Neuronal stem cell (in vitro differentiated cells): ENCODE data around the gene GJA5.
A peak's percentile ranks its signal among the peaks of the same experiment; 100 is the strongest.

Experiments
- DNase-seq: peaks from one replicate; pipeline ENCODE4 v3.0.0-alpha.2; 2013; ENCODE audit warnings: low spot score
- H2AFZ ChIP-seq: one replicate; pipeline ENCODE4 v1.6.1; 2013; ENCODE audit warnings: mild to moderate bottlenecking, low read length, inconsistent platforms
- H2AK5ac ChIP-seq: 2 replicates; pipeline ENCODE4 v1.6.1; 2013; ENCODE audit warnings: low read depth, mild to moderate bottlenecking, inconsistent platforms, low read length, moderate library complexity, mixed read lengths
- H2BK120ac ChIP-seq: 2 replicates; pipeline ENCODE4 v1.6.1; 2013; ENCODE audit warnings: low read depth, mild to moderate bottlenecking, inconsistent platforms, low read length, moderate library complexity, mixed read lengths
- H2BK12ac ChIP-seq: one replicate; pipeline ENCODE4 v1.6.1; 2013; ENCODE audit warnings: low read length, inconsistent platforms
- H2BK15ac ChIP-seq: 2 replicates; pipeline ENCODE4 v1.6.1; 2013; ENCODE audit warnings: mild to moderate bottlenecking, low read length, inconsistent platforms, mixed read lengths
- H2BK5ac ChIP-seq: one replicate; pipeline ENCODE4 v1.6.1; 2013; ENCODE audit warnings: inconsistent platforms, mild to moderate bottlenecking, low read length, moderate library complexity
- H3K14ac ChIP-seq: one replicate; pipeline ENCODE4 v1.6.1; 2013; ENCODE audit warnings: low read length, inconsistent platforms
- H3K18ac ChIP-seq: 2 replicates; pipeline ENCODE4 v1.6.1; 2013; ENCODE audit warnings: low read length, inconsistent platforms
- H3K23ac ChIP-seq: 2 replicates; pipeline ENCODE4 v1.6.1; 2013; ENCODE audit warnings: low read depth, mild to moderate bottlenecking, mixed read lengths, low read length, inconsistent platforms; ENCODE audit not compliant: poor library complexity
- H3K27ac ChIP-seq: replicated peaks from 3 replicates; pipeline ENCODE4 v1.5.1; 2013; ENCODE audit warnings: low read length, inconsistent platforms
- H3K27me3 ChIP-seq, 3 experiments: 2 replicates each; pipeline ENCODE4 v1.6.1; 2013; ENCODE audit warnings: low read length in 3 of 3, mild to moderate bottlenecking in 2 of 3, inconsistent platforms in 1 of 3, low read depth in 1 of 3, mixed read lengths in 1 of 3, moderate library complexity in 1 of 3; ENCODE audit not compliant: control insufficient read depth in 3 of 3, insufficient read depth in 3 of 3
- H3K36me3 ChIP-seq, 2 donors: replicated peaks in 1 of 2; 2 replicates each; pipeline ENCODE4 v1.6.1; 2013; ENCODE audit warnings: low read length in 2 of 2; ENCODE audit not compliant: control insufficient read depth in 2 of 2, insufficient read depth in 2 of 2
- H3K4ac ChIP-seq: 2 replicates; pipeline ENCODE4 v1.6.1; 2013; ENCODE audit warnings: inconsistent platforms, mild to moderate bottlenecking, low read length, moderate library complexity
- H3K4me1 ChIP-seq, 2 donors: 1 replicate in 1 of 2; 2 replicates in 1 of 2; pipeline ENCODE4 v1.6.1; 2013; ENCODE audit warnings: low read length in 2 of 2, low read depth in 1 of 2; ENCODE audit not compliant: control insufficient read depth in 2 of 2, insufficient read depth in 1 of 2
- H3K4me2 ChIP-seq: one replicate; pipeline ENCODE4 v1.6.1; 2013; ENCODE audit warnings: mild to moderate bottlenecking, low read length, inconsistent platforms; ENCODE audit not compliant: insufficient read depth, poor library complexity, severe bottlenecking
- H3K4me3 ChIP-seq, 2 donors: 2 replicates each; pipeline ENCODE4 v1.5.1; 2013; ENCODE audit warnings: low read length in 2 of 2, mild to moderate bottlenecking in 2 of 2, inconsistent platforms in 1 of 2, moderate library complexity in 1 of 2
- H3K79me1 ChIP-seq: one replicate; pipeline ENCODE4 v1.6.1; 2013; ENCODE audit warnings: low read depth, mild to moderate bottlenecking, inconsistent platforms, low read length, moderate library complexity
- H3K9ac ChIP-seq: one replicate; pipeline ENCODE4 v1.6.1; 2013; ENCODE audit warnings: mild to moderate bottlenecking, low read depth, low read length, inconsistent platforms; ENCODE audit not compliant: poor library complexity
- H3K9me3 ChIP-seq, 2 donors: replicated peaks in 1 of 2; 2 replicates each; pipeline versions ENCODE3 to v1.6.1; 2013; ENCODE audit warnings: low read length in 2 of 2, mild to moderate bottlenecking in 2 of 2, inconsistent platforms in 1 of 2, low read depth in 1 of 2, mixed read lengths in 1 of 2, moderate library complexity in 1 of 2; ENCODE audit not compliant: control insufficient read depth in 2 of 2, insufficient read depth in 1 of 2
- H4K8ac ChIP-seq: one replicate; pipeline ENCODE4 v1.6.1; 2013; ENCODE audit warnings: low read depth, mild to moderate bottlenecking, inconsistent platforms, low read length, moderate library complexity
- H4K91ac ChIP-seq: one replicate; pipeline ENCODE4 v1.6.1; 2013; ENCODE audit warnings: low read length, low read depth, mild to moderate bottlenecking, inconsistent platforms; ENCODE audit not compliant: poor library complexity
- WGBS, 2 donors: extraction: QIAGEN DNeasy Blood & Tissue Kit; methylation state at CpG; one replicate each; pipeline ENCODE4 v1.1.7; 2013; ENCODE audit warnings: missing lambda C conversion rate in 2 of 2, mixed read lengths in 1 of 2; ENCODE audit not compliant: insufficient read length in 2 of 2, insufficient replicate concordance in 1 of 2; ENCODE audit errors: extremely low coverage in 2 of 2; 5-methylcytosine and 5-hydroxymethylcytosine counted together

Gene GJA5

GRCh38 chr1:147720557-147720956 lies 39.8 kb downstream of the GJA5 start:
- Histone ChIP-seq H3K9ac (no peak overlapping the region), H3K4me3 (no peak overlapping the region), H3K27me3 (no peaks in the 10 kb centered on the region), H2BK5ac (peak overlapping the region; percentile 19), H3K14ac (no peak overlapping the region), H3K79me1 (no peaks in the 10 kb centered on the region), H2BK15ac (no peak overlapping the region), H2AFZ (no peak overlapping the region), H3K27ac (no peak overlapping the region), H3K9me3 (peaks cover 15% of the 10 kb centered on the region in 2 donors), H3K4me1 (no peaks in the 10 kb centered on the region), H2BK12ac (no peak overlapping the region), H3K4me2 (no peak overlapping the region), H4K91ac (no peak overlapping the region), H3K23ac (no peak overlapping the region), H3K4ac (no peak overlapping the region), H4K8ac (no peak overlapping the region), H3K36me3 (no peaks in the 10 kb centered on the region), H2AK5ac (no peak overlapping the region), H2BK120ac (no peak overlapping the region), H3K18ac (no peak overlapping the region)
- DNase-seq = no peak
- no CpG with 5 or more reads among the region's 4 CpGs for WGBS, 2 donors

GRCh38 chr1:147719711-147720225 lies 40.6 kb downstream of the GJA5 start:
- no peaks in the 10 kb centered on the region for H3K4me1 ChIP-seq
- no peak overlapping the region for H3K14ac ChIP-seq
- H3K9ac ChIP-seq = no peak overlapping the region
- H3K18ac ChIP-seq = no peak overlapping the region
- no peaks in the 10 kb centered on the region for H3K27me3 ChIP-seq
- WGBS, 2 donors = no CpG with 5 or more reads among the region's 7 CpGs
- no peak overlapping the region for H3K4me2 ChIP-seq
- H4K8ac ChIP-seq = no peak overlapping the region
- no peak overlapping the region for H2BK120ac ChIP-seq
- H2BK12ac ChIP-seq = no peak overlapping the region
- no peak overlapping the region for H3K27ac ChIP-seq
- no peak overlapping the region for H4K91ac ChIP-seq
- no peaks in the 10 kb centered on the region for H3K36me3 ChIP-seq
- peaks cover 15% of the 10 kb centered on the region in 2 donors for H3K9me3 ChIP-seq
- no peak overlapping the region for H2AK5ac ChIP-seq
- no peak overlapping the region for H3K4me3 ChIP-seq
- no peak overlapping the region for H3K4ac ChIP-seq
- H3K23ac ChIP-seq = no peak overlapping the region
- H2BK5ac ChIP-seq = no peak overlapping the region
- no peak for DNase-seq
- no peak overlapping the region for H2AFZ ChIP-seq
- no peaks in the 10 kb centered on the region for H3K79me1 ChIP-seq
- no peak overlapping the region for H2BK15ac ChIP-seq

GRCh38 chr1:147719029-147719698 lies 41.2 kb downstream of the GJA5 start:
- H3K27ac ChIP-seq = no peak overlapping the region
- DNase-seq = no peak

DNA sequence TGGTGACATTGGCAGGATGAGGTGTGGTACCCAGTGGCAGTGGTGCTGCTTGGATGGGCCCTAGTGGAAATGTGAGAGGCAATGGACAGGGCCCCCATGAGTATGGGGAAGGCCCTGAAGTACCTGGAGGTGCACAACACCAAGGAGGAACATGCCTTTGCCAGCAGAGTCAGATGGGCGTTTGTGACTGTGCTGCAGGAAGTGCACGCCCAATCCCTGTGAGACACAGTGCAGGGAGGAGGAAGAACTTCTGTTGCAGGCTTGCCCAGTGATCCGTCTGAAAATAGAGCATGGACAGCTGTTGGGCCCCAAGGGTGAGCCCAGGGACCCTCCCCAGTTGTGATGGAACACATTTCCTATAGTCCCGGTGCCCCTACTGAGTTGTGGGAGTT lies 42.7 kb downstream of the GJA5 start:
- Histone ChIP-seq H3K27me3 (no peaks in the 10 kb centered on the region), H4K8ac (no peak overlapping the region), H3K23ac (no peak overlapping the region), H3K4me2 (no peak overlapping the region), H3K14ac (no peak overlapping the region), H2BK15ac (no peak overlapping the region), H3K9ac (no peak overlapping the region), H2BK5ac (no peak overlapping the region), H3K27ac (no peak overlapping the region), H3K18ac (no peak overlapping the region), H2AK5ac (no peak overlapping the region), H2BK12ac (no peak overlapping the region), H3K36me3 (no peaks in the 10 kb centered on the region), H4K91ac (no peak overlapping the region), H3K79me1 (no peaks in the 10 kb centered on the region), H3K4me3 (no peak overlapping the region), H3K9me3 (peaks cover 15% of the 10 kb centered on the region in 2 donors), H2BK120ac (no peak overlapping the region), H3K4ac (no peak overlapping the region), H2AFZ (no peak overlapping the region), H3K4me1 (no peaks in the 10 kb centered on the region)
- DNase-seq = no peak
- no CpG with 5 or more reads among the region's 4 CpGs for WGBS, 2 donors

More at GRCh38 chr1:147719029-147719698, 41.2 kb downstream of the GJA5 start:
- WGBS, 2 donors = no CpG with 5 or more reads among the region's 7 CpGs
- H4K91ac ChIP-seq = no peak overlapping the region
- H3K27me3 ChIP-seq = no peaks in the 10 kb centered on the region
- H2BK15ac ChIP-seq = no peak overlapping the region
- no peak overlapping the region for H3K23ac ChIP-seq
- H2BK5ac ChIP-seq = no peak overlapping the region
- no peaks in the 10 kb centered on the region for H3K79me1 ChIP-seq
- H3K4me1 ChIP-seq = no peaks in the 10 kb centered on the region
- H2BK12ac ChIP-seq = no peak overlapping the region
- no peak overlapping the region for H3K18ac ChIP-seq
- H3K36me3 ChIP-seq = no peaks in the 10 kb centered on the region
- no peak overlapping the region for H3K14ac ChIP-seq
- no peak overlapping the region for H2BK120ac ChIP-seq
- H3K9me3 ChIP-seq = peaks cover 15% of the 10 kb centered on the region in 2 donors
- no peak overlapping the region for H3K4ac ChIP-seq
- H3K4me2 ChIP-seq = no peak overlapping the region
- H3K9ac ChIP-seq = no peak overlapping the region
- no peak overlapping the region for H2AK5ac ChIP-seq
- H3K4me3 ChIP-seq = no peak overlapping the region
- H4K8ac ChIP-seq = no peak overlapping the region
- H2AFZ ChIP-seq = no peak overlapping the region
